Activated T-cell treated with anti-CD3 and anti-CD28 coated beads, Interleukin-2, amount 50 U/mL, for 4 hours (primary cell): Measurements from ENCODE around the gene HMGB2. TPM values are rescaled to one million over a fixed set of nuclear protein-coding genes. Genes with fewer than 3 reads are reported as not detected.

Source experiments
- ATAC-seq, 2 donors: fragments of 200-7000 bp; cut with Tn5 transposase; one replicate each; pipeline ENCODE4 v1.10.0; 2021
- DNase-seq: peaks from one replicate; pipeline ENCODE4 v3.0.0-alpha.2; 2020
- H3K27me3 Mint-ChIP-seq: one replicate; pipeline ENCODE4 v1.8.0; 2021; ENCODE audit warnings: low read depth, mixed read lengths
- H3K36me3 Mint-ChIP-seq: one replicate; pipeline ENCODE4 v1.8.0; 2022; ENCODE audit warnings: mixed read lengths; ENCODE audit not compliant: insufficient read depth
- H3K4me1 Mint-ChIP-seq: one replicate; pipeline ENCODE4 v1.8.0; 2021; ENCODE audit warnings: low read depth, mixed read lengths
- H3K4me3 Mint-ChIP-seq: one replicate; pipeline ENCODE4 v1.8.0; 2021; ENCODE audit warnings: mild to moderate bottlenecking, moderate library complexity, mixed read lengths
- H3K9me3 Mint-ChIP-seq: one replicate; pipeline ENCODE4 v1.8.0; 2021; ENCODE audit warnings: mixed read lengths
- total RNA-seq, 3 donors: library from RNA; stranded (reverse); gene quantifications; one replicate each; pipeline ENCODE4 v1.2.1, GENCODE V29; 2021

Gene HMGB2
- total RNA-seq, 3 donors from 2014 or later = 46.4 to 59.0 (median 53.7) TPM

DNA sequence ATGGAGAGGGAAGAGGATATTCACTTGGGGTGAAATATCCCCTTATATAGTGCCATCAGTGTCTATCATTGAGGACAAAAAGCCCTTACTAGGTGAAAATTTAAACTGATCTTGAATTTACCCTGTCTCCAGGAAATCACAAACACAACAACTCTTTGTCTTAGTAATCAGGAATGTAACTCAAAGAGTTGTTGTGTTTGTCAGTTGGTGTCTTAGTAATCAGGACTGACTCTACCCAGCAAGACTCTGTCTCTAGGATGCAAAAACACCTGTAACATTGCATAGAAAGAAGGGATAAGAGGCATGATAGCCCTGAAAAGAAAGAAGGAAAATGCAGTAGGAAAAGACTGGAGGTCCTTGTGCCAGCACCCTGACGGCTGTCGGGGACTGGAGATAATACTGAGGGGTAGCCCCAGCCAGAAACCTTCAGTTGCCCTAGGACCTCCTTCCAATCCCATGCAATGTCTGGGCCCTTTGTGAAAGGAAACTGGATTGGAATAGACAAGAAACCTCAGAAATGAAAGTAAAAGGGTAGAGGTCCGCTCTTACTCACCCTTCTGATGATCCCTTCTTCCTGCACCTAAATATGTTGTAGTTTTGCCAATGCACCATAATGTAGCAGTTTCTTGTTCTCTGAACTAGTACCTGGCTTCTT, 45.3 kb downstream of the HMGB2 start:
- peak; percentile 55 to 66 for ATAC-seq
- Mint-ChIP-seq H3K27me3 (no peaks in the 10 kb centered on the region), H3K4me3 (peak overlapping the region; percentile 17), H3K36me3 (peaks cover 11% of the 10 kb centered on the region), H3K9me3 (peaks cover 8% of the 10 kb centered on the region), H3K4me1 (peaks cover 15% of the 10 kb centered on the region)
- DNase-seq = no peak

DNA sequence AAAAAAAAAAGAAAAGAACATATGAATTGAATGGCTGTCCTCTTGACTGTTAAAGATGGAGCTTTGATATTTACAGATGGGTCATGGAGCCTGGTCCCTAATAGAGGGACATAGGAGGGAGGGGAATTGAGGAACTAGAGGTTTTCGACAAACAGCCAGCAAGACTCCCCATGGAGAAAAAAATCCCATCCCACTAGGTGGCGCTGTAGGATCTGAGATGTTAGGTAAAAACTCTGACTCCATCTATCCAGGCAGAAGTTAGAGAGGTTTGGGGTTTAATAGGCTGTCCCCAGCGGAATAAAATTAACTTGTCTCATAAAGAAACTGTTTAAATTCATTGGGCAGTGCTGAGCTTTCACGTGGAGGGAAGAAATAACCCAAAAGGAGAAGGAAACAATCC, 45.9 kb downstream of the HMGB2 start:
- ATAC-seq (peak in 1 of 2 donors; percentile 48), DNase-seq (peak; percentile 68)
- Mint-ChIP-seq H3K9me3 (peaks cover 8% of the 10 kb centered on the region), H3K4me3 (no peak overlapping the region), H3K4me1 (peaks cover 15% of the 10 kb centered on the region), H3K36me3 (peaks cover 11% of the 10 kb centered on the region), H3K27me3 (no peaks in the 10 kb centered on the region)

DNA sequence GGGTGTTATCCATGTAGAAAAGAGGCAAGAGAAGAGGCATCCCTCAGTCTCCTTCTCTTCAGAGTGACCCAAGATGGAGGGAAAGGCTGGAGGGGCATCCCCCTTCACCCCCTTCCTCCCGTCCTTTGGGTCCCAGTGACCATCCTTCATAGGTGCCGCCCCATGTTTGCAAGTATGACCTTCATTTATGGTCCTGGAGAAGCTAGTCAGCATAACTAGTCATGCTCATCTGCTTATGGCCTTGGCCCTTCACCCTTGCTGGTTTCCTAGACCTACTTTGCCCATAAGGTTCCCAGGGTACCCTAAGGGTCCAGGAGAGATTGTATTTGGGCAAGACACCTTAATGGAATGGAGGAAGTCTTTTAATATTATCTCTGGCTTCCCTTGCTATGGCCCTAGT, 46.7 kb downstream of the HMGB2 start:
- H3K9me3 Mint-ChIP-seq = peaks cover 8% of the 10 kb centered on the region
- H3K4me1 Mint-ChIP-seq = peaks cover 15% of the 10 kb centered on the region
- no peak overlapping the region for H3K4me3 Mint-ChIP-seq
- no peaks in the 10 kb centered on the region for H3K27me3 Mint-ChIP-seq
- no peak for ATAC-seq
- no peak for DNase-seq
- H3K36me3 Mint-ChIP-seq = peaks cover 11% of the 10 kb centered on the region

DNA sequence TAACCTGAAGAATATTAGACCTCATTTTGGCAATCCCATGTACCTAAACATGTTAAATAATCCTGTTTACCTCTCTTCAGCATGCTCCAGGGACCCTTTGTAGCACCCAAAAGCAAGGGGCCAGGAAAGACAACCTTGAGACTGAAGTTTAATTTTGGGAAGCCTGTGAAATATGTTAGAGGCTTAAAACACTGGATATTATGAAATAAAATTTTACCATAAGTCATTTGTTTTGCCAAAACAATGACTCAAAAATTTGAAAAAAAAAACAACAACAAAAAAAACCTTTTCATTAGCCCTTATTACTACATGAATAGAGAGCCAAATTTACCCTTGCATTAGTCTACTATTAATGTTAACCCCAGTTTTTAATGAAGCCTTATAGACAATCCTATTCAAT, 49.7 kb downstream of the HMGB2 start:
- Mint-ChIP-seq H3K27me3 (no peaks in the 10 kb centered on the region), H3K4me1 (peaks cover 15% of the 10 kb centered on the region), H3K36me3 (peaks cover 13% of the 10 kb centered on the region), H3K9me3 (peaks cover 8% of the 10 kb centered on the region), H3K4me3 (no peak overlapping the region)
- ATAC-seq (no peak), DNase-seq (no peak)

DNA sequence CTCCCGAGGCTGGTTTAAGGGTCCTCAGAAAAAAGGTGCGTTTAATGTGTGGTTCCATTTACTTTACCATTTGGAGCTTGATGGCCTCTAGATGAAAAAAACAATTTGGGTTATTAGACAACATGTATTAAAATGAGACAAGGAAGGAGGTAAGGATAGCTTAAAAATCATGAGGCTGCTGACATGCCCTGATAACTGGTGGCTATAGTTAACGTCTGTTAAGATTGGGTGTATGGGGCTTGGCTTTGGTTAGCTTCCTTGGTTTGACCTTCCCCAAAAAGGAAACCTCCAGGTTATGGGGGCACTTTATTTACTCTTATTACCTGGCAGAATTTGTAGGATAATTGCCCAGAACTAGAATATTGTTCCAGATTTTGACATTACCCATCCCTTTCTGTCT, 51.5 kb downstream of the HMGB2 start:
- Mint-ChIP-seq H3K27me3 (no peaks in the 10 kb centered on the region), H3K36me3 (peaks cover 22% of the 10 kb centered on the region), H3K9me3 (peaks cover 8% of the 10 kb centered on the region), H3K4me3 (no peak overlapping the region), H3K4me1 (peaks cover 2% of the 10 kb centered on the region)
- DNase-seq (no peak), ATAC-seq (no peak)

DNA sequence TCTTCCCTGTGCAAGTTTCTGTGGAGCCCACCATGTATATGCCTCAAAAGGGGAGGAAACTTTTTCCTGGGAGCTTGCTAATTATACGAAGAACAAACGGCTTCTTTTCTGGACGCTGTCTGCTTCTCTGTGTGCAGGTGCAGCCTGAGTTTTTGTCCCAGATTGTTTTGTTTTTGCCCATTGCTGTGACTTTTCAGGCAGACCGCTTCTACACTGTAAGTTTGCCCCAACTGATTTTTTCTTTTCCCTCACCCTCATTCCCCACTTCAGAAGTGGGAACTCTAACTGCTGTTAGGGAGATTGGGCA, 51.9 kb downstream of the HMGB2 start:
- no peak overlapping the region for H3K4me3 Mint-ChIP-seq
- no peak for DNase-seq
- H3K36me3 Mint-ChIP-seq = peaks cover 23% of the 10 kb centered on the region
- peaks cover 2% of the 10 kb centered on the region for H3K4me1 Mint-ChIP-seq
- no peaks in the 10 kb centered on the region for H3K27me3 Mint-ChIP-seq
- H3K9me3 Mint-ChIP-seq = peaks cover 7% of the 10 kb centered on the region
- no peak for ATAC-seq

DNA sequence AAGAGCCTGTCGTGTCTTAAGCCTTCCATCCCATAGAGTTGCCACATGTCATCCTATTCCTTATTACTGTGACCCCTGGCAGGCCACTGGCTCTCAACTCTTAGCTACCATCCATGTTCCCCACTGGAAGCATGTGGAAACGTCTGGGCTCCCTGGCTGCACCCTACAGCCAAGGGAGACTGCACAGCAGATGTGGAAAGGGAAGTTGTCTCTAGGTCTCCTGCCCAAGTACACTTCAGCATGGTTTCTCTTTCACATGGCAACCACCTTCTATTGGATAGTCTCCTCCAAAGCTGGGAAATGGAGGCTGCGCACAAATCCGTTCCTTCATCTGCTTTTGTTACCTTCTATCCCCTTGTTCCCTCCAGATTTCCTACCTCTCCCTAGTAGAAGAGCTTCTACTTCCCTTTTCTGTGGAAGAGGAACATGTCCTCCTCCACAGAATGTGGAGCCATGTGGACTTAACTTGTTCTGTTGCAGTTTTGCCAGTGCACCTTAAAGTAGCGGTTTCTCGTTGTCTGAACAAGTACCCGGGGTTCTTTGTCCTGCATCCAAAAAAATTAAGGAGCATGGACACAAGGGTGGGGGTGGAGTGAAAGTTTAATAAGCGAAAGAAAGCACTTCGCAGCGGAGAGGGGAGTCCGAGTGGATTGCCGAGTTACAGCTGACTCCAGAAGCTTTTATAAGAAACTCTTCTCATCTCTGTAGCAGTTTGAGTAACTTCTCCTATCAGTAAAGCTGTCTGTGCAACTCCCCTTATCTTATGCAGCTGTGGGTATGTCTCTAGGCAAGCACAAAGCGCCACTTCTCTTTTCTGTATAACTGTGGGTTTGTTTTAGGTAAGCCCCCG, 52.5 kb downstream of the HMGB2 start:
- H3K27me3 Mint-ChIP-seq = no peaks in the 10 kb centered on the region
- H3K9me3 Mint-ChIP-seq = peaks cover 1% of the 10 kb centered on the region
- H3K36me3 Mint-ChIP-seq = peaks cover 20% of the 10 kb centered on the region
- H3K4me1 Mint-ChIP-seq = peaks cover 2% of the 10 kb centered on the region
- ATAC-seq (no peak), DNase-seq (no peak)
- no peak overlapping the region for H3K4me3 Mint-ChIP-seq

Other genes starting within 250 kb of the HMGB2 start
- gene GALNT7, start 165.5 kb downstream of the HMGB2 start, total RNA-seq = 10 to 100 TPM in 2 of 3 donors, 1 to 10 TPM in 1; 10.0 to 10.3 (median 10.2) TPM
- gene SAP30, start 36.6 kb upstream of the HMGB2 start, total RNA-seq = 10 to 100 TPM in 2 of 3 donors, 1 to 10 TPM in 1; 6.9 to 11.0 (median 10.7) TPM
- gene SCRG1, start 64.8 kb upstream of the HMGB2 start, total RNA-seq = not detected
- not detected for gene HAND2, start 195.9 kb upstream of the HMGB2 start, total RNA-seq